Activated T-cell treated with anti-CD3 and anti-CD28 coated beads for 1 hour (primary cell): ENCODE measurements around the gene TMEM52.

Experiments used
- DNase-seq: peaks from one replicate; pipeline ENCODE4 v3.0.0-alpha.2; 2020; ENCODE audit warnings: low read depth

The TMEM52 gene

GRCh38 chr1:1918901-1919303 is at the start of gene TMEM52:
TSS of gene TMEM52 (minus strand) at chr1:1919279. CDS start at chr1:1919265, 14 bp downstream.
- no peak for DNase-seq

DNA sequence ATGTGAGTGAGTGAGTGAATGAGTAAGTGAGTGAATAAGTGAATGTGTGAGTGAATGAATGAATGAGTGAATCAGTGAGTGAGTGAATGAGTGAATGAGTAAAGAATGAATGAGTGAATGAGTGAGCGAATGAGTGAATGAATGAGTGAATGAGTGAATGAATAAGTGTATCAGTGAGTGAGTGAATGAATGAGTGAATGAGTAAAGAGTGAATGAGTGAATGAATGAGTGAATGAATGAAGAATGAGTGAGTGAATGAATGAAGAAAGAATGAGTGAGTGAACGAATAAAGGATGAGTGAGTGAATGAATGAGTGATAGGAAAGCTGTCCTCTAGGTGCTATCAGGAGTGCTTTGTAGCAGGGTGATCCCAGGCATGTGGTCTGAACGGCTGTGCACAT is 48.8 kb upstream of the TMEM52 start:
- no peak for DNase-seq

DNA sequence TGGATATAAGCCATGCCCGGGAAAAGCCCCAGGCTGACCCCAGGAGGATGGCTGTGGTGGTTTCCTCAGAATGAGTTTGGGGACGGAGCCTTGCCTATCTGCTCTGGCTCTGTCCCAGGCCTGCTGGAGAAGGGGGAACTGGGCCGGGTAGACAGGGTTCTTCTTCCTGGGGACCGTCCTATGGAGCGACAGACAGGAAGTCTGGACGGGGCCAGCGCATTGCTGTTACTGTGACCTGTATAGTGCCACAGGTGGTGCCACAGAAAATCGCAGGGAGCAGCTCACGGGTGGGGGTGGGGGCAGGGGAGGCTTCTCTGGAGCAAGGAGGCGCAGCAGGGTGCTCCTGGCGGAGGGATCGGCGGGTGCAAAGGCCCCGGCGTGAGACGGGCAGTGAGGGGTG is 48.1 kb upstream of the TMEM52 start:
- no peak for DNase-seq

GRCh38 chr1:1966071-1966740 is 47.1 kb upstream of the TMEM52 start:
- DNase-seq = no peak

DNA sequence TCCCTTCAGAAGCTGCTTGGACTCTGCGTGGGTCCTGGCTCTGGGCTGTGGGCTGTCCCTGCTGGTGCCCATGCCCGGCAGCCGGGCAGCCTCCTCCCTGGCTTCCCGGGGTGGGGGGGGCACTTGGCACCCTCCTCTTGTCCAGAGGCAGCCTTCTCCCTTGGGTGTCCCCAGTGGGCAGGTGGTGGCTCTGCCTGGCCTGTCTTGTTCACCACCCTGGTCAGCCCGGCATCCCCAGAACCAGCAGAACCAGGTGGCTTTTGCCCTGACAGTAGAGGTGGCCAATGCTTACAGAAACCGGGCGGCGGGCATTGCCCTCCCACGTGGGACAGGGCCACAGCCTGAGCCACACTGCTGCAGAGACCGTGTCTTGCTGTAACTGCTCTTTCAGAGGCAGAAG is 46.5 kb upstream of the TMEM52 start:
- no peak for DNase-seq

- DNase-seq = no peak
These were observed 45.7 kb upstream of the TMEM52 start for GRCh38 chr1:1964811-1965210.

GRCh38 chr1:1963570-1963969 is 44.5 kb upstream of the TMEM52 start:
- no peak for DNase-seq

DNA sequence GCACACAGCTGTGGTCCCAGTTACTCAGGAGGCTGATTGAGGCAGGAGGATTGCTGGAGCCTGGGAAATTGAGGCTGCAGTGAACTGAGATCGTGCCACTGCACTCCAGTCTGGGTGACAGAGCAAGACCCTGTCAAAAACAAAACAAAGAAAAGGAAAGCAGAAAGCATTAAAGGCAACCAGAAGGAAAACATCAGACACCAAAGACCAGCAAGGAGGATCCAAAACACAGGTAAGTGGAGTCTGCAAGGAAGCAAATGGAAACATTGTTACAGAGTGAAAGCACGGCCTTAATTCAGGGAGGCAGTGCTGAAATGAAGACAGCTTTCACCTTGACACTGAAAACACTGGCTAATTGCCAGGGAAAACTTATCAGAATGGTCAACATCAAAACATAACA is 43.7 kb upstream of the TMEM52 start:
- DNase-seq = no peak

DNA sequence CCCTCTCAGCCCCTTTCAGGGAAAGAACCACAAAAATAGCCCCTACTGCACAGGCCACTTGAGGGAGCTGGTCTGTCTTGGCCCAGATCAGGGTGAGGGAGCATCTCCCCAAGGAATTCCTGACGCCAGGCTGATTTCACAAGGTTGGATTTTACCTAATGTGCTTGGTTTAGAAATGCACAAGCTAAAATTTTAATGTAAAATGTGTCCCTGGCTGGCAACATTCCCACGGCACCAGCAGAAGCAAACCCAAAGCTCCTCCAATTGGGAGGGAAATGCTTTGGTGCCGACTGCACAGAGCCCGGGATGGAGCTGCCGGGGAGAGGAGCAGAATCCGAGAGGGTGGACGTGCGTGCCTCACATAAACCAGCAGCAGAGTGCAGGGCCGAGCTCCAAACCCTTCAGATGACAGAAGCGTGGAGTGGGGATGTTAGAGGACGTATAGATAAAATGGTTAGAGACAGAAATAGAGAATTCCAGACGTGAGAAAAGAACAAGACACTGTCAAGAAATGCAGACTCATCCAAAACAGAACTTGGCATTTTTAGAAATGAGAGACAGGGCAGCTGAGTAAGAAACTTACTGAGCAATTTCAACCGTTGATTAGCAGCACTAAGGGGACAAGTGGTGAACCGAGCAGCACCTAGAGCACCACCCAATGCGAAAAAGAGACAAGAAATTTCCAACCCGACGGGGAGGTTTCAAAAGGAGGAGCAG is 41.6 kb upstream of the TMEM52 start:
- DNase-seq = no peak

GRCh38 chr1:1959840-1960479 is 40.9 kb upstream of the TMEM52 start:
- DNase-seq = peak; percentile 55

DNA sequence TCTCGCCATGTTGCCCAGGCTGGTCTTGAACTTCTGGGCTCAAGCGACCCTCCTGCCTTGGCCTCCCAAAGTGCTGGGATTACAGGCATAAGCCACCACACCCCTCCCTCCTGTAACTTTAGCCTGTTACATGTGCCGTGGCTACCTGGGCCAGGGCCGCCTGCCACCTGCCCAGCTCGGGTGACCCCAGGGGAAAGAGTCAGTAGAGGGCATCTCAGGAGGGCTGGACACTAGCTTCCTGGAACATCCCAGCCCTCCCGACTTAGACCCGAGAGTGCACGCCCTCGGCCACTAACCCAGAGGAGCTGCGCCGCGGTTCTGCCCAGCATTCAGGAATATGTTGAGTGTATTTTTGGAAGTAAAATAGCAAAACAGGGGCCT is 40.4 kb upstream of the TMEM52 start:
- DNase-seq = no peak

DNA sequence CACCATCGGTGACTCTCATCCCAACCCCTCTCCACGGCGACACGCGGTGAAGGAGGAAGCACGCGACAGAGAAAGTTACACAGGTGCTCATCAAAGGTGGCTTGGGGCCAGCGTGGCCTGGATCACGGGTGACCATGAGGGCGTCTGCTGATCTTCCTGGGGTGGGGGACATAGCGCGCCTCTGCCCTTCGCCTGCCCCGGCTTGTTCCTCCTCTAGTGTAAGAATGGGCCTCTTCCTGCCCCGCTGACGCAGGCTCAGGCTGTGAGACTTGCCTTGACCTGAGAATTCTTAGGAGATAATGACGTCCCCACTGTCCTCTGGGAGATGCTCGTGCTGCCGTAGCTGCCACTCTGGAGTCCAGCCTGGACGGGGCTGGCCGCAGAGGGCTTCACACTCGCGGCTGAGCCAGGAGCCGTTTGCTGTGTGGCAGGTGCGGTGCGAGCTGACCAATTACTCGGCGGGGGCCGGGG is 39.0 kb upstream of the TMEM52 start:
- no peak for DNase-seq

DNA sequence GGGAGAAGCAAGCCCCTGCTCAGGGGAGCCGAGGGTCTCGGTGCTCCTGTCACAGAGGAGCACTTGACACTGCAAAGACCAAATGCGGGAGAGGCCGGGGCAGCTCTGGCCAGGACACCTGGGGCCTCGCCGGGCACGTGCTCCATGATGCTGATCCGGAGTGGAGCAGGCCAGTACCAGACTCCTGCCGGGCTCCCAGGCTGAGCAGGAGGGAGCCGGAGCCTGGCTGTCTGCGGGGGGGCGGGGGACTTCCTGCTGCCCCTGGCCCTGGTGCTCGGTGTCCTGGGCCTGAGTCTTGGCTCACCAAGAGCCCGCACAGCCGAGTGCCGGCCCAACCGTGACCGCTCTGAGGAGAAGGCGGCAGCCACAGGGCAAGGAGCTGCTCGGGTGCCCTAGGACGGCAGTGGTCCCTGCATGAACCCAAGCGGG is 38.5 kb upstream of the TMEM52 start:
- DNase-seq = no peak

- DNase-seq = no peak
These were observed 37.8 kb upstream of the TMEM52 start for GRCh38 chr1:1956586-1957532.

DNA sequence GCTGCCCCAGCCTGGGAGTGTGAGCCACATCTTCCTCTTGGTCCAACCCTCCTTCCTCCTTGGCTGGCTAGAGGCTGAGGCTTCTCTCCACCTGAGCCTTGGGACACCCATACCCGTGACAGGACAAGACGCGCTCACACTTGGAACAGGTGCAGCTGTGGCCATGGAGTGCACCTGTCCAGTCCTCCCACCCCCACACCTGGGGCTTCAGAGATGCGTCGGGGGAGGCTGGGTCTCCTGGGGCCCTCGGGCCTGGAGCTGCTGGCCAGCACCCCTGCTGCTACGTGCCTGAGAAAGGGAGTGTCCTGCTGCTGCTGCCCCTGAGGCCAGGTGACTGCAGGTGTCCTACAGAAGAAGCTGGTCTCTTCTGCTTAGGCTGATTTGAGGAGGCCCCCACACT is 37.0 kb upstream of the TMEM52 start:
- DNase-seq = no peak

GRCh38 chr1:1955621-1956094 is 36.6 kb upstream of the TMEM52 start:
- no peak for DNase-seq

- DNase-seq = no peak
These were observed 35.9 kb upstream of the TMEM52 start for GRCh38 chr1:1954831-1955441.

- no peak for DNase-seq
These were observed 34.9 kb upstream of the TMEM52 start for GRCh38 chr1:1954015-1954414.

GRCh38 chr1:1950940-1951339 is 31.9 kb upstream of the TMEM52 start:
- no peak for DNase-seq

DNA sequence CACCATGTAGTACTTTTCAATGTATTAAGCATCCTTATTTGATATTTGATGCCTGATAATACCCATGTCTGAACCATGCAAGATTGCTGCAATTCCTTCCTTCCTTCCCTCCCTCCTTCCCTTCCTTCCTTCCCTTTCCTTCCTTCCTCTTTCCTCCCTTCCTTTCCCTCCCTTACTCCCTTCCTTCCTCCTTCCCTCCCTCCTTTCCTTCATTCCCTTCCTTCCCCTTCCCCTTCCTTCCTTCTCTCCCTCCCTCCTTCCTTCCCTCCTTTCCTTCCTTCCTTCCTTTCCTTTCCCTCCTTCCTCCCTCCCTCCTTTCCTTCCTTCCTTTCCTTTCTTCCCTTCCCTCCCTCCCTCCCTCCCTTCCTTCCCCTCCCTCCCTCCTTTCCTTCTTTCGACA is 29.7 kb upstream of the TMEM52 start:
- no peak for DNase-seq

- no peak for DNase-seq
These were observed 28.4 kb upstream of the TMEM52 start for GRCh38 chr1:1947493-1947892.

DNA sequence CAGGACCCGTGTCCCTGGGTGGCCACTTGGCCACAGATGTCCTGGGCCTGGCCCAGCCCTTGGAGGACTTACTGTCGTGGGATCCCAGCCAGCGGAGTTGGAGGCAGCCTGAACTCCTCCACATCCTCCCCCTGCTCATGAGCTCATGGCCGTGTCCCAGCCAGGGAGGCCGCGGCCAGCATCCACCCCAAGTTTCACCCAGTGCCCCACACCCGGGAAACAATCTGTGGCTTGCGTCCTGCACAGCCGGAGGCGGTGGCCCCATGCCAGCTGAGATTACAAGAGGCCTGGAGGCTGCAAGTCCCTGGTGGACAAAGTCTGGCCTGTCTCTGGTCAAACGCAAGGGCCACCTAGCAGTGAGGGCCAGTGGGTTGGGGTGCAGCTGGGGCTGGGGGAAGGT is 27.5 kb upstream of the TMEM52 start:
- DNase-seq = no peak
